K562 (cell line): ENCODE results near the gene SLC39A9.

ENCODE experiments used
- BRCA1 ChIP-seq, 2 experiments: fragments of 450-650 bp in 1 of 2; sonication (generic) in 1 of 2; formaldehyde crosslinking in 1 of 2; IDR thresholded peaks; 2 replicates each; pipeline versions ENCODE4 v1.5.0 to v1.6.1; 2017 to 2020; ENCODE audit warnings: mild to moderate bottlenecking in 1 of 2, missing genetic modification reagents in 1 of 2
- HNRNPUL1 ChIP-seq: fragments of 200-400 bp; formaldehyde crosslinking; IDR thresholded peaks from 2 replicates; pipeline ENCODE4 v1.6.1; 2017; ENCODE audit warnings: low read length
- POLR2A ChIP-seq: fragments of 450-650 bp; conservative IDR thresholded peaks from 2 replicates; pipeline ENCODE4 v1.6.1; 2016
- RAD21 ChIP-seq, 2 experiments: fragments of 250-450 bp in 1 of 2; fragments of 450-650 bp in 1 of 2; sonication (Bioruptor Pico) in 1 of 2; formaldehyde crosslinking in 1 of 2; IDR thresholded peaks in 1 of 2; conservative IDR thresholded peaks in 1 of 2; 2 replicates each; pipeline versions ENCODE4 v1.4.0 to v1.8.0; 2020 to 2022; ENCODE audit warnings: mild to moderate bottlenecking in 2 of 2, moderate library complexity in 1 of 2
- TF ChIP-seq, protein P1 (sequence below): sonication (generic); formaldehyde crosslinking; IDR thresholded peaks from 2 replicates; pipeline ENCODE4 v1.8.1; 2023; ENCODE audit warnings: mild to moderate bottlenecking, missing genetic modification reagents, moderate library complexity

DNA sequence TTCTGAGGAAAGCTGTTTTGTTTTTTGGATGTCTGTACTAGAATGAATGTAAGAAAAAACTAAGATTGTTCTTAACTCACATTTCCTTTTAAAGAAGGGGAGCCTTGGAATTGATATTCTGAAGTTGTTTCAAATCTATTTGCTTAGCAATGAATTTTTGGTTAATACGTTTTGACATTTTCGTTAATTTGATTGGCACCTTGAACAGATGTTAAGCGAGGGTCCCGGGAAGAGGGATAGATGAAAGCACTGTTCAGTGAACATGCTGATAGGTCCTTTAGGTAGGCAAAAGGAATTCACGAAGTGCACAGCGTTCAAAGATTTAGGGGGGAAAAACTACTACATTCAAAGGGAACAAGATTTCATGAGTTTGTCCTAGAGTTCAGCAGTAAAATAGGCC lies 1.7 kb downstream of the SLC39A9 start:
- TF ChIP-seq POLR2A (no peak), RAD21 (CRISPR knock-in tag; conservative IDR thresholded peaks at IDR 0.05 in 1 of 2, IDR thresholded peaks at IDR 0.05 in 1 of 2) (no peak), BRCA1 (IDR thresholded peaks at IDR 0.05) (no peak), BRCA1 (CRISPR knock-in tag; IDR thresholded peaks at IDR 0.05) (no peak), HNRNPUL1 (no peak)
- TF ChIP-seq, protein P1, sequence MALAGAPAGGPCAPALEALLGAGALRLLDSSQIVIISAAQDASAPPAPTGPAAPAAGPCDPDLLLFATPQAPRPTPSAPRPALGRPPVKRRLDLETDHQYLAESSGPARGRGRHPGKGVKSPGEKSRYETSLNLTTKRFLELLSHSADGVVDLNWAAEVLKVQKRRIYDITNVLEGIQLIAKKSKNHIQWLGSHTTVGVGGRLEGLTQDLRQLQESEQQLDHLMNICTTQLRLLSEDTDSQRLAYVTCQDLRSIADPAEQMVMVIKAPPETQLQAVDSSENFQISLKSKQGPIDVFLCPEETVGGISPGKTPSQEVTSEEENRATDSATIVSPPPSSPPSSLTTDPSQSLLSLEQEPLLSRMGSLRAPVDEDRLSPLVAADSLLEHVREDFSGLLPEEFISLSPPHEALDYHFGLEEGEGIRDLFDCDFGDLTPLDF (CRISPR knock-in tag), result no peak
